Fibroblast of pulmonary artery (primary cell): Measurements from ENCODE around the gene COPS7A.

ENCODE experiments used
- DNase-seq: peaks from one replicate; pipeline ENCODE4 v3.0.0-alpha.2; 2010; ENCODE audit warnings: low read depth
- H3K4me3 ChIP-seq: replicated peaks from 2 replicates; pipeline ENCODE4 v1.5.1; 2011; ENCODE audit warnings: low read depth, mild to moderate bottlenecking, control low read depth, low read length, moderate library complexity
- TF ChIP-seq, protein P1 (sequence below): IDR thresholded peaks from 2 replicates; pipeline ENCODE4 v1.5.1; 2011; ENCODE audit warnings: mild to moderate bottlenecking, control low read depth, low read length, inconsistent platforms; ENCODE audit errors: missing control alignments

Gene COPS7A

DNA sequence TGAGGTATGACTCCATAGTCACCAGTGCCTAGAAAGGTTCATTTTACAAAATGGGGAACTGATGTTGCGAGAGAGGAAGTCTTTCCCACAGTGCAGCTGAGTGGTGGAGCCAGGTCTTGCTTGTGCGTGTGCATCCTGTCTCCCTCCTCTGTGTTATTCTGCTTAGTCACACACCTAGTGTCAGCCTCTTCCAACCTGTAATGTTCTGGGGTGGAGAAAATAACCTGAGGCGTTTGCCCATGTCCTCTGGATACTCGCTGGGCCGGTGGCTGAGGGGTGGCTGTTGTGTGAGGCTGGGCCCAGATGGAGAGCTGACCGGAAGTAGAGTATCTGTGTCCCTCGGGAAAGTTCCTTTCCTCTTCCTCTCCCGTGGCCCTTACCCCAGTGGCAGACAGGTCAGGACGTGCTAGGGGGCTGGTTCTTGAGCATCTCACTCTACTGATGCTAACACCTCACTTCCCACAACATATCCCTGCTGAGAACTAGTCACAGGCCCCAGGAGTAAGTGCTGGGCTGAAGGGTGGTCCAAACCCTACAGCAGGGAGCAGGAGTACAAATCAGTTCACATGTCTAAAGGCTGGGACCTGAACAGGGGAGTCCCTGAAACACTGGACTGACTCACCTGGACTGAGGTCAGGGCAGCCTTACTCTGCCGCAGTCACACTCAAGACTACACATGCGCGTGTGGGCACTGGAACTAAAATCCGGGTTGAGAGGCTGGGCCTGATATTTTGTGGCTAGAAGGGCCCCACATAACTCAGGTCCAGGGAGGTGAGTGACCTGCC, 22.1 kb downstream of the COPS7A start:
- DNase-seq, result no peak
- TF ChIP-seq, protein P1, sequence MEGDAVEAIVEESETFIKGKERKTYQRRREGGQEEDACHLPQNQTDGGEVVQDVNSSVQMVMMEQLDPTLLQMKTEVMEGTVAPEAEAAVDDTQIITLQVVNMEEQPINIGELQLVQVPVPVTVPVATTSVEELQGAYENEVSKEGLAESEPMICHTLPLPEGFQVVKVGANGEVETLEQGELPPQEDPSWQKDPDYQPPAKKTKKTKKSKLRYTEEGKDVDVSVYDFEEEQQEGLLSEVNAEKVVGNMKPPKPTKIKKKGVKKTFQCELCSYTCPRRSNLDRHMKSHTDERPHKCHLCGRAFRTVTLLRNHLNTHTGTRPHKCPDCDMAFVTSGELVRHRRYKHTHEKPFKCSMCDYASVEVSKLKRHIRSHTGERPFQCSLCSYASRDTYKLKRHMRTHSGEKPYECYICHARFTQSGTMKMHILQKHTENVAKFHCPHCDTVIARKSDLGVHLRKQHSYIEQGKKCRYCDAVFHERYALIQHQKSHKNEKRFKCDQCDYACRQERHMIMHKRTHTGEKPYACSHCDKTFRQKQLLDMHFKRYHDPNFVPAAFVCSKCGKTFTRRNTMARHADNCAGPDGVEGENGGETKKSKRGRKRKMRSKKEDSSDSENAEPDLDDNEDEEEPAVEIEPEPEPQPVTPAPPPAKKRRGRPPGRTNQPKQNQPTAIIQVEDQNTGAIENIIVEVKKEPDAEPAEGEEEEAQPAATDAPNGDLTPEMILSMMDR, result no peak
- no peak overlapping the region for H3K4me3 ChIP-seq

DNA sequence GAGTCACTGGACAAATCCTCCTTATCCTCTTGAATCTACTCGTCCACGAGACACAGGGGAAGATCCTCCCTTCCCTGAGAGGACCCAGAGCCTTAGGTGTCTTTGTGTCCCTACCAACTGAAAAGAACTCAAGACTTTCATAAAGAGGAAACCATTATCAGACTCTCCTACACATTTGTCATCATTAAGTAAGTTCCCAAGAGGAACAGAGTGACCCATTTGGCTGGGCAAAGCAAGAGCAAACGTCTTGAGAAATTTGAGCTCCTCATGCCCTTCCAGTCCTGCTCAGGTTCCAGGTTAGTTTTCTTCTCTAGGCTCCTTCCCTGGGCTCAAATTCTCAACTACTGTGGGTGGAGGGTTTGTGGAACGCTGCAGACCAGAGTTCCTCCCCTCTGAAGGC, 23.4 kb downstream of the COPS7A start:
- no peak overlapping the region for H3K4me3 ChIP-seq
- TF ChIP-seq, protein P1, result no peak
- no peak for DNase-seq

DNA sequence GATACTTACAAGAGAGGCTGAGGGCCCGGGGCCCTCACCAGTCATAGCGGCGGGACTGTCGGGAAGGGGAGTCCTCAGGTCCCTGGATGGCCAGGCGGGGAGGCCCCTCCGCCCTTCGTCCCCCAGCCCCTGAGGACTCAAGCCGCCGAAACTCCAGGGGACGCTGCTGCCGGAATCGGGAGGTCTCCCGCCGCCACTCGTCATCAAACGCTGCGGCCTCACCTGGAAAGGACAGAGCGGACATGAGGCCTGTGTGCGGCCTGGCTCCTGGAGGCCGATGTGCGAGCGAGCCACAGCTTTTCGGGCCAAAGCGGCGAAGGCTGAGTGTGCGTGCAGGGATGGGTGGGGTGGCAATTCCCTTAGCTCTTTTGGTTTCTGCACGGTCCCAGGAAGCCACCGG, 24.9 kb downstream of the COPS7A start:
- DNase-seq, result no peak
- TF ChIP-seq, protein P1, result no peak
- H3K4me3 ChIP-seq, result no peak overlapping the region

DNA sequence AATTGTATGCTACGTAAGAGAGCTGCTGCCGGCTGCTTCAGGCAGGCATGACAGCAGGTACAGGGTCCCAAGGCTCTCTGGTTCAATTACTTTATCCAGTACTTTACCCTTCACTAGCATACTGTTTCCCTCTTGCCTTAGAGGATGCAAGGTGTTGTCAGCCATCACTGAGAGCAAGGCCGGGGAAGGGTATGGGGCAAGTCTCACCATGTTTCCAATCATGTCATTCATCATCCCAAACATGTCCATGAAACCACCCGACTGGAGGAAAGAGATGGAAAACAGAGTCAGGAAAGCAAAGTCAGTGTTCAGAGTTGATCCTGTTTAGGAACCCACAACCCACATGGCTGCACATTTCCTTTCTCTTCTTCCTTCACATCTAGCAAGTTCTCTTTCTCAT, 26.7 kb downstream of the COPS7A start:
- DNase-seq, result no peak
- TF ChIP-seq, protein P1, result no peak
- H3K4me3 ChIP-seq, result no peak overlapping the region

DNA sequence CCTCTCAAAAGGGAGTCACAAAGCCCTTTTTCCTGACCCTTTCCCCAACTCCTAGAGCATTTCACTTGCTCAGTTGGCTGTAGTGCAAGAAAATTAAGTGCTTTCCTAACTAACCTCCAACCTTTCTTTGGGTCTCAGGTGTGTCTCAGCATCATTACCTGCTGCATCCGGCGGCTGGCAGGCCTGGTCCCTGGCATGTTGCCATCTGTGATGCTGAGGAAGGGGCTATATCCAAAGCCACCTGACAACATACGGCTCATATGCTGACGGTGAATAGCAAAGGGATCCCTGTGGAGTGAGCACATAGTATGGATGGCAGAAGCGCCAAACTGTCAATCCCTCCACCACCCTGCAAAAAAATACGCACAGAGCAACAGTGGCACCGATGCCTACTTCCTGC, 27.9 kb downstream of the COPS7A start:
- peak overlapping the region; percentile 90 for H3K4me3 ChIP-seq
- DNase-seq, result no peak

DNA sequence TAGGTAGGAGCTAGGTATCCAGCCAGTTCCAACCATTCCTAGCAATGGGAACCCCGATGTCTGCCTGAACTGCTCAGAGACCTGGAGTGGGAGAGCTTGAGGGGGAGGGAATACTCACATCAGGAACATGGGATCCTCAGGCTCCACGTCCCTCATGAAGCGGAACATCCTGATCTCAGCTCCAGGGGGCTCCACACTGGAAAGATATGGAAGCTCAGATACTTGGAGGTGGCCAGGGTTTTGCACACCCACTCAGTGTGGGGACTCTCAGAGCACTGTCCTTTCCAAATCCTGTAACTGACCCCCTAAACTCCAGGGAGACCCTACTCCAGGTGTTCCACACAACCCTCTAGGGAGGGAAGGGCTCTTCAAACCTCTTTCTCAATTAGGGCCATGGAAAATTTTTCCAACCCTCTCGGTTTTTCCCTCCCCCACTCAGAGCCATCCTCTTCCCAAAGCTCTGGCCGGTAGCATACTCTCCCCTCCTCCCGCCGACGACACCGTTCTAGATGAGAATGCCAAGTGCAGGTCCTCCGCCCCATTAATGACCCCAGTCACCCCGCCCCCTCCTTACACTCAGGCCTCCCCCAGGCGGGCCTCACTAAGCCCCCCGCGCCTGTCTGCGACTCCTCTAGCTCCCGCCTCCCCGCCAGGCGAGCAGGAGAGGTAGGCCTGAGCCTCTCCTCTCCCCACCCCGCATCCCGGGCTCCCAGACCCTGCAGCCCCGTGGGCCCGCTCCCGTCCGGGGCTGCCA, 28.5 kb downstream of the COPS7A start:
- TF ChIP-seq, protein P1, result peak; percentile 55
- peak; percentile 62 for DNase-seq
- peak overlapping the region; percentile 90 for H3K4me3 ChIP-seq

More for the DNA sequence above, 27.9 kb downstream of the COPS7A start:
- TF ChIP-seq, protein P1, result no peak
